ENCODE results near the gene CNTNAP5.

CNTNAP5 gene

GRCh38 chr2:124533226-124533954 lies 508.3 kb downstream of the CNTNAP5 start:
- no peak for DNase-seq (ENCODE audit: insufficient read length, low spot score)
- no peak for FAIRE-seq

GRCh38 chr2:124534028-124534427 lies 508.9 kb downstream of the CNTNAP5 start:
- DNase-seq (ENCODE audit: insufficient read length, low spot score): no peak
- FAIRE-seq: no peak

- FAIRE-seq (no peak), DNase-seq (ENCODE audit: insufficient read length, low spot score) (no peak)
Observed at GRCh38 chr2:124535816-124536215, 510.7 kb downstream of the CNTNAP5 start.

- DNase-seq (ENCODE audit: insufficient read length, low spot score) (no peak), FAIRE-seq (no peak)
Observed at GRCh38 chr2:124536591-124536990, 511.5 kb downstream of the CNTNAP5 start.

- no peak for FAIRE-seq
Observed at GRCh38 chr2:124538549-124538948, 513.5 kb downstream of the CNTNAP5 start.

GRCh38 chr2:124540805-124541204 lies 515.7 kb downstream of the CNTNAP5 start:
- no peak for DNase-seq (ENCODE audit: insufficient read length, low spot score)

More at GRCh38 chr2:124538549-124538948, 513.5 kb downstream of the CNTNAP5 start:
- DNase-seq (ENCODE audit: insufficient read length, low spot score): no peak

GRCh38 chr2:124542932-124543640 lies 518.0 kb downstream of the CNTNAP5 start:
- FAIRE-seq (no peak), DNase-seq (ENCODE audit: insufficient read length, low spot score) (no peak)

More at GRCh38 chr2:124540805-124541204, 515.7 kb downstream of the CNTNAP5 start:
- FAIRE-seq: no peak

GRCh38 chr2:124547700-124548099 lies 522.6 kb downstream of the CNTNAP5 start:
- DNase-seq (ENCODE audit: insufficient read length, low spot score) (no peak), FAIRE-seq (no peak)

GRCh38 chr2:124558277-124558905 lies 533.3 kb downstream of the CNTNAP5 start:
- FAIRE-seq: no peak

GRCh38 chr2:124559236-124559635 lies 534.1 kb downstream of the CNTNAP5 start:
- DNase-seq (ENCODE audit: insufficient read length, low spot score) (no peak), FAIRE-seq (no peak)

More at GRCh38 chr2:124558277-124558905, 533.3 kb downstream of the CNTNAP5 start:
- no peak for DNase-seq (ENCODE audit: insufficient read length, low spot score)

GRCh38 chr2:124560592-124561112 lies 535.6 kb downstream of the CNTNAP5 start:
- FAIRE-seq (no peak), DNase-seq (ENCODE audit: insufficient read length, low spot score) (no peak)

- FAIRE-seq: no peak
- DNase-seq (ENCODE audit: insufficient read length, low spot score): no peak
Observed at GRCh38 chr2:124561486-124561885, 536.4 kb downstream of the CNTNAP5 start.

GRCh38 chr2:124563426-124563825 lies 538.3 kb downstream of the CNTNAP5 start:
- FAIRE-seq: no peak
- no peak for DNase-seq (ENCODE audit: insufficient read length, low spot score)

- no peak for DNase-seq (ENCODE audit: insufficient read length, low spot score)
- no peak for FAIRE-seq
Observed at GRCh38 chr2:124566518-124566970, 541.5 kb downstream of the CNTNAP5 start.

GRCh38 chr2:124570872-124571271 lies 545.8 kb downstream of the CNTNAP5 start:
- FAIRE-seq: no peak
- DNase-seq (ENCODE audit: insufficient read length, low spot score): no peak

GRCh38 chr2:124571836-124572235 lies 546.7 kb downstream of the CNTNAP5 start:
- DNase-seq (ENCODE audit: insufficient read length, low spot score) (no peak), FAIRE-seq (no peak)

- no peak for FAIRE-seq
Observed at GRCh38 chr2:124572934-124573634, 548.0 kb downstream of the CNTNAP5 start.

GRCh38 chr2:124575497-124575896 lies 550.4 kb downstream of the CNTNAP5 start:
- DNase-seq (ENCODE audit: insufficient read length, low spot score) (no peak), FAIRE-seq (no peak)

More at GRCh38 chr2:124572934-124573634, 548.0 kb downstream of the CNTNAP5 start:
- DNase-seq (ENCODE audit: insufficient read length, low spot score): no peak

- DNase-seq (ENCODE audit: insufficient read length, low spot score): no peak
Observed at GRCh38 chr2:124580263-124580662, 555.2 kb downstream of the CNTNAP5 start.

GRCh38 chr2:124582387-124582786 lies 557.3 kb downstream of the CNTNAP5 start:
- DNase-seq (ENCODE audit: insufficient read length, low spot score) (no peak), FAIRE-seq (no peak)

More at GRCh38 chr2:124580263-124580662, 555.2 kb downstream of the CNTNAP5 start:
- no peak for FAIRE-seq

Data from HTR-8/SVneo (cell line).